H9 (cell line): ENCODE measurements around the gene PARP6. TPM values are rescaled to one million over a fixed set of nuclear protein-coding genes. Genes with fewer than 3 reads are reported as not detected.

Experiments
- DNase-seq: peaks from one replicate; pipeline ENCODE4 v3.0.0-alpha.2; 2017
- H2AFZ ChIP-seq: one replicate; pipeline ENCODE4 v1.6.1; 2013; ENCODE audit warnings: mild to moderate bottlenecking, low read length, control low read depth, moderate library complexity
- H2AK5ac ChIP-seq: 2 replicates; pipeline ENCODE4 v1.6.1; 2013; ENCODE audit warnings: low read length, control low read depth, mixed read lengths; ENCODE audit not compliant: insufficient read length
- H2BK120ac ChIP-seq: one replicate; pipeline ENCODE4 v1.6.1; 2013; ENCODE audit warnings: low read depth, mild to moderate bottlenecking, low read length, control low read depth, inconsistent platforms; ENCODE audit not compliant: poor library complexity, severe bottlenecking
- H2BK12ac ChIP-seq: 2 replicates; pipeline ENCODE4 v1.6.1; 2013; ENCODE audit warnings: low read length, control low read depth, mixed read lengths, low read depth; ENCODE audit not compliant: insufficient read length
- H2BK15ac ChIP-seq: 2 replicates; pipeline ENCODE4 v1.6.1; 2013; ENCODE audit warnings: low read depth, low read length, control low read depth
- H2BK20ac ChIP-seq: one replicate; pipeline ENCODE4 v1.6.1; 2013; ENCODE audit warnings: low read depth, mild to moderate bottlenecking, low read length, control low read depth, inconsistent platforms; ENCODE audit not compliant: poor library complexity, severe bottlenecking
- H2BK5ac ChIP-seq: 2 replicates; pipeline ENCODE4 v1.6.1; 2013; ENCODE audit warnings: low read length, control low read depth, mixed read lengths; ENCODE audit not compliant: insufficient read length
- H3K14ac ChIP-seq: 2 replicates; pipeline ENCODE4 v1.6.1; 2013; ENCODE audit warnings: low read length, control low read depth; ENCODE audit not compliant: insufficient read depth
- H3K18ac ChIP-seq: 2 replicates; pipeline ENCODE4 v1.6.1; 2013; ENCODE audit warnings: low read depth, mild to moderate bottlenecking, mixed read lengths, low read length, control low read depth; ENCODE audit not compliant: insufficient read length
- H3K23ac ChIP-seq: 2 replicates; pipeline ENCODE4 v1.6.1; 2013; ENCODE audit warnings: low read length, control low read depth, mixed read lengths, low read depth; ENCODE audit not compliant: insufficient read length
- H3K23me2 ChIP-seq: 2 replicates; pipeline ENCODE4 v1.6.1; 2013; ENCODE audit warnings: low read depth, mild to moderate bottlenecking, mixed read lengths, low read length, control low read depth; ENCODE audit not compliant: insufficient read length, poor library complexity, severe bottlenecking
- H3K27ac ChIP-seq: 2 replicates; pipeline ENCODE4 v1.5.1; 2013; ENCODE audit warnings: low read length, control low read depth, mixed read lengths, low read depth; ENCODE audit not compliant: insufficient read length
- H3K27me3 ChIP-seq: 2 replicates; pipeline ENCODE4 v1.6.1; 2013; ENCODE audit warnings: low read length, control low read depth, inconsistent platforms; ENCODE audit not compliant: insufficient read depth
- H3K4ac ChIP-seq: 2 replicates; pipeline ENCODE4 v1.6.1; 2013; ENCODE audit warnings: low read depth, mild to moderate bottlenecking, control low read depth, inconsistent platforms, low read length, moderate library complexity
- H3K4me1 ChIP-seq: 2 replicates; pipeline ENCODE4 v1.6.1; 2013; ENCODE audit warnings: low read length, control low read depth, inconsistent platforms; ENCODE audit not compliant: insufficient read depth
- H3K4me2 ChIP-seq: 2 replicates; pipeline ENCODE4 v1.6.1; 2013; ENCODE audit warnings: low read length, control low read depth, mixed read lengths; ENCODE audit not compliant: insufficient read length, insufficient read depth
- H3K56ac ChIP-seq: 2 replicates; pipeline ENCODE4 v1.6.1; 2013; ENCODE audit warnings: low read depth, mild to moderate bottlenecking, mixed read lengths, low read length, control low read depth; ENCODE audit not compliant: insufficient read length
- H3K79me1 ChIP-seq: 2 replicates; pipeline ENCODE4 v1.6.1; 2013; ENCODE audit warnings: low read depth, mild to moderate bottlenecking, moderate library complexity, low read length, control low read depth, inconsistent platforms; ENCODE audit not compliant: insufficient read depth, poor library complexity, severe bottlenecking
- H3K79me2 ChIP-seq: 2 replicates; pipeline ENCODE4 v1.6.1; 2013; ENCODE audit warnings: low read length, control low read depth, inconsistent platforms; ENCODE audit not compliant: insufficient read depth
- H3K9ac ChIP-seq: 2 replicates; pipeline ENCODE4 v1.6.1; 2013; ENCODE audit warnings: low read length, control low read depth, mixed read lengths; ENCODE audit not compliant: insufficient read length; ENCODE audit errors: extremely low read depth
- H3K9me3 ChIP-seq: one replicate; pipeline ENCODE4 v1.6.1; 2013; ENCODE audit warnings: low read depth, low read length, inconsistent platforms; ENCODE audit not compliant: control insufficient read depth
- H3T11ph ChIP-seq: one replicate; pipeline ENCODE4 v1.6.1; 2013; ENCODE audit warnings: mild to moderate bottlenecking, low read length, control low read depth, inconsistent platforms
- H4K20me1 ChIP-seq: one replicate; pipeline ENCODE4 v1.6.1; 2013; ENCODE audit not compliant: control insufficient read depth, insufficient read length, insufficient read depth
- H4K5ac ChIP-seq: 2 replicates; pipeline ENCODE4 v1.6.1; 2013; ENCODE audit warnings: low read depth, mild to moderate bottlenecking, mixed read lengths, low read length, control low read depth; ENCODE audit not compliant: insufficient read length
- H4K8ac ChIP-seq: replicated peaks from 2 replicates; pipeline ENCODE4 v1.6.1; 2013; ENCODE audit warnings: low read length, control low read depth, mixed read lengths, low read depth; ENCODE audit not compliant: insufficient read length
- H4K91ac ChIP-seq: 2 replicates; pipeline ENCODE4 v1.6.1; 2013; ENCODE audit warnings: low read depth, mild to moderate bottlenecking, moderate library complexity, mixed read lengths, low read length, control low read depth; ENCODE audit not compliant: insufficient read length
- H3K27ac Mint-ChIP-seq, 3 experiments: 2 replicates in 2 of 3; 3 replicates in 1 of 3; pipeline ENCODE4 v1.8.0; 2020 to 2021; ENCODE audit warnings: mixed read lengths in 3 of 3, mild to moderate bottlenecking in 1 of 3, moderate library complexity in 1 of 3
- H3K27me3 Mint-ChIP-seq: 2 replicates; pipeline ENCODE4 v1.8.0; 2021; ENCODE audit warnings: low read depth, mild to moderate bottlenecking, moderate library complexity, mixed read lengths
- H3K36me3 Mint-ChIP-seq, 3 experiments: 2 replicates in 2 of 3; 3 replicates in 1 of 3; pipeline ENCODE4 v1.8.0; 2020 to 2021; ENCODE audit warnings: low read depth in 3 of 3, mixed read lengths in 3 of 3; ENCODE audit not compliant: insufficient read depth in 1 of 3
- H3K4me1 Mint-ChIP-seq, 2 experiments: 2 replicates each; pipeline ENCODE4 v1.8.0; 2020; ENCODE audit warnings: mixed read lengths in 2 of 2
- H3K4me3 Mint-ChIP-seq, 2 experiments: 2 replicates in 1 of 2; 3 replicates in 1 of 2; pipeline ENCODE4 v1.8.0; 2020 to 2021; ENCODE audit warnings: mild to moderate bottlenecking in 2 of 2, mixed read lengths in 2 of 2, moderate library complexity in 1 of 2
- H3K9me3 Mint-ChIP-seq, 2 experiments: 2 replicates in 1 of 2; 3 replicates in 1 of 2; pipeline ENCODE4 v1.8.0; 2020; ENCODE audit warnings: mild to moderate bottlenecking in 2 of 2, mixed read lengths in 2 of 2, moderate library complexity in 1 of 2
- CTCF ChIP-seq: fragments of 200-600 bp; sonication (generic); conservative IDR thresholded peaks from 3 replicates; pipeline ENCODE4 v1.8.0; 2021; ENCODE audit warnings: antibody characterized with exemption, mild to moderate bottlenecking
- WGBS: extraction: QIAGEN DNeasy Blood & Tissue Kit; methylation state at CpG from one replicate; pipeline ENCODE4 v1.1.7; 2013; ENCODE audit warnings: missing lambda C conversion rate, low lambda C conversion rate, mixed read lengths; ENCODE audit not compliant: insufficient read length; ENCODE audit errors: extremely low coverage; 5-methylcytosine and 5-hydroxymethylcytosine counted together
- total RNA-seq: library from RNA; stranded (reverse); gene quantifications from 2 replicates; pipeline ENCODE4 v1.2.1, GENCODE V29; 2021

The PARP6 gene
- total RNA-seq, 1 experiment from 2014 or later: 54.4 TPM

- Histone ChIP-seq H2AFZ (no peak overlapping the region), H2BK5ac (no peak overlapping the region), H4K8ac (no peak overlapping the region), H4K20me1 (no peaks in the 10 kb centered on the region), H4K91ac (no peak overlapping the region), H2BK15ac (no peak overlapping the region), H3K27ac (no peak overlapping the region), H3K14ac (no peak overlapping the region), H3K56ac (no peak overlapping the region), H3K23me2 (no peaks in the 10 kb centered on the region), H3K23ac (no peak overlapping the region), H3K4me2 (no peak overlapping the region), H2BK20ac (no peak overlapping the region), H2BK120ac (no peak overlapping the region), H3K79me2 (no peaks in the 10 kb centered on the region), H3K4me1 (peaks cover 8% of the 10 kb centered on the region; the same call in 1 of the 2 replicates), H3T11ph (no peak overlapping the region), H4K5ac (no peak overlapping the region), H3K9me3 (no peaks in the 10 kb centered on the region), H2AK5ac (no peak overlapping the region), H3K4ac (no peak overlapping the region), H3K18ac (no peak overlapping the region), H3K79me1 (no peaks in the 10 kb centered on the region), H3K9ac (no peak overlapping the region), H2BK12ac (no peak overlapping the region), H3K27me3 (no peaks in the 10 kb centered on the region; the same call in 1 of the 2 replicates)
- no peak overlapping the region for H3K4me3 Mint-ChIP-seq
- H3K27me3 Mint-ChIP-seq: peaks cover 99% of the 10 kb centered on the region
- H3K4me1 Mint-ChIP-seq: peaks cover 14 to 20% of the 10 kb centered on the region in 2 experiments
- no peaks in the 10 kb centered on the region; a peak in 1 of 5 replicates for H3K9me3 Mint-ChIP-seq
- no peak for DNase-seq
- H3K36me3 Mint-ChIP-seq: peaks cover 21 to 32% (median 28%) of the 10 kb centered on the region in 3 experiments; a peak in 6 of 7 replicates
- H3K27ac Mint-ChIP-seq: no peak overlapping the region
- no CpG with 5 or more reads among the region's 1 CpG for WGBS
- no peak for TF ChIP-seq CTCF
Measured at GRCh38 chr15:72237853-72238224, 34.5 kb downstream of the PARP6 start.
